HG03139 (cell line): ENCODE data around the gene PDCD10.
A peak's percentile ranks its signal among the peaks of the same experiment; 100 is the strongest.

ENCODE experiments used
- ATAC-seq: cut with Tn5 transposase; IDR thresholded peaks from one replicate; pipeline ENCODE4 v1.9.1; 2021; ENCODE audit not compliant: unreplicated experiment

PDCD10 gene

DNA sequence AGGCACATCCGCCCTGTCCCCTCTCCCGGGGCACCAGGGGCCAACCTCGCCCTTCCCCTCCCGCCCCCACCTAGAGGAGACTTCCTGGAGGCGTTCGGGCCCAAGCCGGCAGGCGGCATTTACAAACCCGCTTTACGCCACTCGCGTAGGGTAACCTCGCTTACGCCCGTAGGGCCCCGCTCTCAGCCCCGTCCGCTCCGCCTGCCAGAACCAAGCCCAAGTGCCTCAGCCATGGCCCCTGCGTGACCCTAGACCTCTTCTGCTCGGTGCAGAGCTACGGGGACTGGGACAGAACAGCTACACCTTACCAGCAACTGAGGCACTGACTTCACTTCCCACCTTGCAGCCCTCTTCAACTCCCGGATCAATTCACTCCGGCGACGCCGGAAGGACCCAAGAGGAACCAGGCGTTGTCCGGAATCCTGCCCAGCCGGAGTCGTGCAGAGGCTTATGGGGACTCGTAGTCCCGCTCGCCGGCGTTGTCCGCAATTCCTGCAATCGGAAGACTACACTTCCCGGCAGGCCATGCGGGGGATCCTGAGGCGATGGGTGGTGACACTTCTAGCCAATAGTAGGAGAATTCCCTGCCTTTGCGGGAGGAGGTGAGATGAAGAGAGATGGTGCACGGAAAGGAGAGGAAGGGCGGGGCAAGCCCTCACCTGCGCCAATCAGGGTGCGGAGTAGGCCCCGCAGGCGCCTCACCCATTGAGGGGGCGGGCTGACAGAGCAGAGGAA lies at the start of gene PDCD10:
Gene PDCD10, minus strand, starts transcription at position 395 of the 735 bp plus-strand sequence. CDS start 14,735 bp downstream, outside the sequence.
- peak; percentile 87 for ATAC-seq

DNA sequence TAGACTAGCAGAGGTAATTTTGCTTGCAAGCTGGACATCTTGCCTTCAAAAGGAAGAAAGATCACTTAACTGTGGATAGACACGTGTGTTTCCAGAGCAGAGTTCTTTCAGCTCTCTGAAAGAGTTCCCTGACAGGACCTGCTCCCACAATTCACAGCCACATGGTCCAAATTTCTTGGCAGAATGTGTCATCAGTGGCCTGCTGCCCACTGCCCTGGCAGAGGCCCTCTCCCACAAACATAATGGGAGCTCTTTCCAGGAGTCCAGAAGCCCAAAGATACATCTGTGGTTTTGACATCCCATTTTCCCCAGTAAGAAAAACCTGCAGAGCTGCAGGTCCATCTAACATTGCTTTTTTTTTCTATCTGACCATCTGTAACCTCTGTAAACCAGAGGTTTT lies 49.1 kb upstream of the PDCD10 start:
- no peak for ATAC-seq

DNA sequence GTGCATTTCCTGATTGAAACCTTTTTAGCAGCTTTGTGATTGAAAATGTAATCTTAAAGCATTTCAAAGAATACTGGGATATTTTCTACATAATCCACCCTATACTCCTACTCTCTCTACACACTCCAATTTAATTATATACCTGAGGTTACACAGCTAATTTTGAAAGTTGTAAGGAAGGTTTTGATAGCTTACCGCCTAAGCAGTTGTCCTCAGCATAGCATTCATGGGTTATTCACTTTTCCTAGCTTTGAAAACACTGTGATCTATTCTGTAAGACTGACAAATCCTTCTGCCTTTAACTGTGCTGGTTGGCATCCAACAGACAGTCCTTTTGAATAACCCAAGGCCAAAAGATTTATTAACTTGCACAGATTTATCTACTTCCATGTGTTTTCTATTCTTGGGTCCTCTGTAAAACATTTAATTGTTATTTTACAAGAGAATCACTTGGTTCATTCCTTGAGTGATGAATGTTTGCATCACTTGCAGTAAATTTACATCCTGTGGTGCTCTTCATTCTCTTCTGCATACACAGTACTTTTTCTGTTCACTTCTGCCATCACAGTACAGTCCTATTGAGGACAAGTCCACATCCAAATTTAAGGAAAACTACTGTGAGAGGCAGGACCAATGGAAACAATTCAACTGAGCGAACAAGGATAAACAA lies 45.7 kb upstream of the PDCD10 start:
- no peak for ATAC-seq

DNA sequence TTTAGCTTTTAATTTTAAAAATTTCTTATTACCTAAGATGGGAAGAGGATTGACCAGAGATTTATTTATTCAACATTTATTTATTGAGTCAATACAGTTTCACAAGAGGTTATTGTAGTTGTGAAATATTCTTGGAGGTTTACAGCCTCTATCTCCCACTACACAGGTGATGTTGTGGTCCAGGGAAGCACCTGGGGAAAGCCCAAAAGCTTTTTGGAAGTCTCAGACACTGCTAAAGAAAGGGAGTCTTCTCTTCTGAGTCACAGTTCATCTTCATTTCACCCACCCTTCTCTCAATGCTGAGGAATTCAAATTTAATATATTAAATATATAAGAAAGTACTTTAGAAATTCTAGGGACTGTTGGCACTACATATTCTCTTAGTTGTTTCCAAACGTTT lies 42.7 kb upstream of the PDCD10 start:
- ATAC-seq = no peak

DNA sequence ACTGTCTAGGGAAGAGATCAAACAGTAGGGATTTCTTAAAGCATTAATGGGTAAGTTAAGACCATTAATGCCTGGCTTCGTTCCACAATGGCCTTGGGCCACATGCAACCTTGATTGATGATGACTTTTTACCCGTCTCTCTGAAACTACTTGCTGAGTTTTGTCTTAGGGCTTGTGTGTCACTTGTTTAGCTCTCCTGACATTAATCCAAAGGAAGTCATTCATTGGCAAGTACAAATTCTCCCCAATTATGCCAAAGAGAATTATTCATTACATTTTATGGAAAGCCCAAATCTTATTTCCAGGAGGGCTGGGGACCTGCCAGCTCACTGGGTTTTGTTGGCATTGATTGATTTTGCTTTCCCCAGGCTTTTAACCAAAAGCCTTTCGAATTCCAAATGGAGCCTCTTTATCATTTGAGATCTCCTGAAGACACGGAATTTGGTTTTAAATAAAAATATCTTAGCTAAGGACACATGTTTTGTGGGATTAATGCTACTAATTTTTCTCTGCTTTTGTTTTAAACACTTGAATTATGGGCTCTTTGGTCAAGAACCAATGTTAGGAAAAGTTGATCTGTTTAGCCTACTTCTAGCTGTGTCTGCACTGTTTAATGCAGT lies 41.5 kb upstream of the PDCD10 start:
- ATAC-seq = no peak

DNA sequence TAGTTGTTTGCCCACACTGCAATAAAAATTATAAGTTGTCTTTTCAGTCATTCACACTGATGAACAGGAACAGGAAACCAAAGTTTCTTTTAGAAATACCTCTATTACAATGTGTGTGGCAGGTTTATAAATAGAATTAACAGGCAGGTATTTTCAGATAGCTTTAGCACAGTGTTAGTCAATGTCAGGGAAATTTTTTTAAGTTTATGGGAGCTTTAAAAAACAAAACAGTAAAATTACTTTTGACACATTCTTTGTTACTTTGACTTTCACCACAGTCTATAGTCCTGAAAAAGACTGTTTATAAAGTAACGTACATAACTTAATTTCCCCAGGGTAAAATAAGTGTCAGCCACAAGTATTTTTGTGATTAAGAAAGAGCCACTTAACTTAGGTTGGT lies 38.9 kb upstream of the PDCD10 start:
- ATAC-seq = peak; percentile 83

DNA sequence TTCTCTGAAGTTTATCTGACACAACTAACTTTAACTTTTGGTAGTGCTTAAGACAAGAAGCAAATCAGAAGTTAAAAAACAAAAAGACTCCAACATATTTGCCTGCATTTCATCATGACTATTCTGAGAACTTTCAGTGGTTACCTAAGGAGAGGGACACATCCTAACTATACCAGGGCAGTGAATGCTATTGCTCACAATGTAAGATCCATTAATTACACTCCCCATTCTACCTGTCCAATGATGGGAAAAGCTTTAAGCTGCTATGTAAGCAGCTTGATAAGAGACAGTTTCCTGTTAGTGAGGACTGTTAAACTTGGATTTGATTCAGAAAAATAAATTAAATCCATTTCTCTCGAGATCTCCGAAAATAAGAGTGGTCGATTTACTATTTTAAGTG lies 38.3 kb upstream of the PDCD10 start:
- ATAC-seq = peak; percentile 53

DNA sequence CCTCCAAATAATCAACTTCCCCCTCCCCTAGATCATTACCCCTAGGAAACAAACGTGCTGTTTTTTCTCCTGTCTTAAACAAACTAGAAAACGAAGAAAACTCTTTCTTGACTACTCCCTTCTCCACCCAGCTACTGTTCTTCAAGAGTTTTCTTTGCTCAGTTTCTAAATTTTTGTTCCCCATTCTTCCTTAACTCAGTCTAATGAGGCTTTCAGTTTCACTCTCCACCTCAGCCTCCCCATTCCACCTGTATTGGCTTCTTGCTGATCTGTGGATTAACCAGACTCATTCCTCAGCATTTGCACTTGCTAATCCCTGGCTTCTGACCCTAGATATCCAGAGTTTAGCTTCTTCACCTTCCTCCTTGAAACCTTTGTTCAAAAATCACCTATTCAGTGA lies 27.6 kb upstream of the PDCD10 start:
- ATAC-seq = no peak

DNA sequence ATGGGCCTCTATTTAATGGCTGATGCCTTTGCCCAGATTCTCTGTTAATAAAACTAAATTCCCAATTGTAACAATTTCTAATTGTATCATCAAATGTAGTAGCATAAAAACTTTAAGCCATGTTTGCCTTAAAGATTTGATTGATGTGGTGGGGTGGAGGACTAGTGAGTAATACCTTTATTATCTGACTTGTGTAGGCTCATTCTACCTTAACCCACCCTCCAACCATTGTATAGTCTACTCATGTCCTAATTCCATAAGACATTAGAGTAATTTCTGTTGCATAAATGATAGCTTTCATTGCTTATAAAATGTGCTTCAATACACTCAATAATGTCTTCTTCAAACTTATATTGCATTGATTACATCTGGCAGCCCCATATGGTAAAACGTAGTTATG lies 26.6 kb upstream of the PDCD10 start:
- no peak for ATAC-seq

DNA sequence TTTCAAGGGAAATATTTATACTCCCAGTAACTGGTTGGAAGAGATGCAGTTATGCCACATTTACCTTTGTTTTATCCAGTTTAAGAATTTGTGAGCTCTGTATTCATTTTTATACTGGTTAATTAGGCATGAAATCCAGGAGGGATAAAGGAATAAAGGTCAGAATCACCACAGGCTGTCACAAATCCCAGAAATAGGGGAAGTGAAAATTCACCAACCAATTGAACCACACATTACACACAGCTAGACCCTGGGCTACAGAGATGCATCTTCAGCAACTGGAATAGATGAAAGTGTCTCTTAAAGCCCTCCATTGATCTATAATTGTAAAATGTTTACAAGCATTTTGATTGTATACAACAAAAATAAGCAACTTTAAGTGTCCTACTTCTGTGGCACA lies 19.4 kb upstream of the PDCD10 start:
- ATAC-seq = no peak

DNA sequence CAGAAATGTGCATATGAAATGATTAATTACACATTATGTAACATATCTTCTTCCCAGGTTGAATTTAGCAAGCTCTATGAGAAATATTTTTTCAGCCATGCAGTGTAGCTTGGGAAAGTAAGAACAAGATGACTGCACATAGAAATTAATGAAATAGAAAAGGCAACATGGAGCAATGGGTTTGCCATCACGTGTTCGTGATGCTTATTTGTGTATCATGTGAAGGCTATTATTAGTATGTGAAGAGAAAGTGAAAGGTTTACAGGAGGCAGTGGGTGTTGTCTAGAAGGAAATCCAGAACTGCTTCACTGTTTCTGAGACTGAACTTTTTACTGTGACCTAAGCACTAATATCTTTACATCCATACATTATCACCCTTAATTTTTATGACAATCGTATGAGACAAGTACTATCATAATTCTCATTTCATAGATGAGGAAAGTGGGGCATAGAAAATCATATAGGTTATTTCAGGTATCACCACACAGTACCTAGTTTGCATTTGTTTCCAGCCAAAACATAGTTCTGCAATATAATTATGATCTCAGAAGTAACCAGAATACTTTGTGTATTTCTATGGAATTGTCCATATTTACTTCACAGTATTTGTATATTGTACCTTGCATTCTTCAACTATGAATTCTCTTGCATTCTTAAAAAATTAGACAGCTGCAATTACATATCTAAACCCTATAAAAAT lies 15.7 kb upstream of the PDCD10 start:
- peak; percentile 99 for ATAC-seq

DNA sequence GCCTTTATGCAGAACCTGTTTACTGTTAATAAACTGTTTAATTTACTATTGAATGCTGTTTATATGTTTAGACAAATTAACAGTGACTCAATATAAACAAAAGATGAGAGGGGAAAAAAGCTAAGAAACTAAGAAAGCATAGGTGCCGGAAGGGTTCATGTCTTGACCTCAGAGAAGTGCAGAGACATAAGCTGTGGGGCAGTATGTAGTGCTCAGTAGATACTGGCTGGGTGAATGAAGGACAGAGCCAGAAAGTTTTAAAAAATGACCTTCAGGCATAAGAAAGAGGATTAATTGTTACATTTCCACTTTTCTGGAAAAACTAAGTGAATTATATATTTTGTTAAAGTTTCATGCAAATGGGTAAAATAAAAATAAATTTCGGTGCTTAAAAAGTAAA lies 15.0 kb upstream of the PDCD10 start:
- no peak for ATAC-seq

DNA sequence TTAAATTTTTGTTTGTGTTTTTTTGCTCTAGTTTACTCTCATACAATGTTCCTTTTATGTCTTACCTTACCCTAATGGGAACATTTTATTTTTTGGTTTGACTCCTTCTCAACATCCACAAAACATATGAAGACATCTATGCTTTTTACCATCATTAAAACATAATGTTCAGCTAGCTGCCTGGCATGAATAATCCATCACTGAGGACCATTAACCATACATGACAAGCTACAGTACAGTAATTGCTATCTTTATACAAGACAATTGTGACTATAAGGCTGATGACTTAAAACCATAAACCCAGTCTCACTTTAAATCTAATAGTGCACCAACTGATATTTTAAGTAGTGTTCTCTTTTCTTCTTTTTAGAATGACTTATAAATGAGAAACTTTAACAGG lies 14.5 kb upstream of the PDCD10 start:
- no peak for ATAC-seq

DNA sequence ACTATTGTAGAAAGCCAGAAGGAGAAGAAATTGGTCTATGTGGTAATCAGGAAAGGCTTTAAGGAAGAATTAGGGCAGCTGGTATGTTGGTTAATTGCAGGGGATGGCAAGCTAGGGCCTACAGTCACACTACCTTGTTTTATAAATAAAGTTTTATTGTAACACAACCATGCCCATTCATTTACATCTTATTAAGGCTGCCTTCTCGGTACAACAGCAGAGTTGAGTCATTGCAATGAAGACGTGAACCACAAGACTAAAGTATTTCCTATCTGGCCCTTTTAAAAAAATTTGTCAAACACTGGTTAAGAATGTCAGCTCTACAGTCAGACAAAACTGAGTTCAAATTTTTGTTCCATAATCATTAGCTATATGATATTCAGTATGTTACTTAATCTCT lies 9.1 kb upstream of the PDCD10 start:
- ATAC-seq = no peak

DNA sequence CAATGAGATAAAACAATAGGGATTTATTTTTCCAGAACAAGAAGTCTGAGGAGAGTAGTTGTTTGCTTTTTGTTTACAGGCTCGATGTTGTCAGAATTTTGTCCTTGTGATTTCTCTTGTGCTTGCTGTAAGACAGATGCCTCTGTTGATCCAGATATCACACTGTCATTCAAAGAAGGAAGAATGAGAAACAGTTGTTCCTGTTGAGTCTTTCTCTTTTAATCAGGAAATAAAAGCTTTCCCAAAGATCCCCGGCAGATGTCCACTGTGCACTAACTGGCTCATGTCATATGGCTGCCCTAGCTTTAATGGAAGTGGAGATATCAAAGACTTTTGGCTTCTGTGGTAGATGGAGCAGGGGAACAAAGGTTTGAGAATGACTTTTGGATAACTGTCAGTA lies 7.6 kb upstream of the PDCD10 start:
- no peak for ATAC-seq

DNA sequence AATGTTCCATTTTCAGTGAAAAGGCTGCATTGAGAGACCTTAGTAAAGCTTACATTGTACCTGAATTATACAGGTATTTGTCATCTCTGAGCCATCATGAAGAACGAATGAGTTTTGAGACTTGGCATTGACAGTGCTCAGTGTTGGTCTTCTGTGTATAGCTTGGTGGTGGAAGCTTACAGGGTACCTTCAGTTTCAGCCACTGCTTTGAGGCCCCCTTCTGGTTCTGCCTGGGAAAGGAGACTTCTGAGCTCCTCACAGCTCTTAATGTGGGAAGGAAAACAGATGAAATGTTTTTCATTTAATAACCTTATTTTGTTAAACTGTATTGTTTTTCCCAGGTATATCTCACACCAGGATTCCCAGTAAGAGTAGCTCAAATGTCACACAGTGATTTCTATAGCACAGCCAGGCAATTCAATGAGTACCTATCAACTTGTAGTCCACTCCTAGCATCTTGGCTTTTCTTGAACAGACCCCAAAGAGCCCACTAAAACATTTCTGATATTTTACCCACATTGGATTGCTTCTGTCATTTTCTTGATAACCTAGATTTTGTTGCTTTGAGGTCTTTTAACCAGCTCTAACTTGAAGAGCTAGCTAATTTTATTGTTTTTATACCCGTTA lies 6.4 kb upstream of the PDCD10 start:
- peak; percentile 87 for ATAC-seq

DNA sequence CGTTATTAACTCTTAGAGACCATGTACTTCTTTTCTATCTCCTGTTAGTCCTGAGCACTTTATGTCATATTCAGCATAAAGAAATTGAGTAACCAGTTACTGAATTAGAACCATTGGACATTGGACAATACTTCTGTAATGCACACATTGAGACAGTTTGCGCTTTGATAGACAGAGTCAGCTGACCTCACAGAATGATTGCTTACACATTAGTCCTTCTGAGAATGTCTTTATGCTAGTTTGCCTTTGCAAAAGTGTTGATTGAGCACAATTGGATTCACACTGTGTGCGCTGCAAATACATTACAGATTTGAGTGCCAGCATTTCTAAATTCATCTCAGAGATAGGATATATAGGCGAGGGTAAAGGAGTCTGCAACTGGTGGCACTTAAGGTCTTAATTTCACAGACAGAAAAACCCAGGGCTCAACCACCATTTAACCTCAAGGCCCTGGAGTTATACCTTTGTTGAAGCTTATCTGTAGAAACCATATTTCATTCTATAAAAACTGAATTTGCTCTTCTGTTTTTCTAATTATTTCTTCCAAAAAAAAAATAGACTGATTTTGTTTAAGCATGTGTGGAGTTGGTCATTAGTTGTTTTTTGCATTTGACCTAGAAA lies 4.6 kb upstream of the PDCD10 start:
- ATAC-seq = no peak

DNA sequence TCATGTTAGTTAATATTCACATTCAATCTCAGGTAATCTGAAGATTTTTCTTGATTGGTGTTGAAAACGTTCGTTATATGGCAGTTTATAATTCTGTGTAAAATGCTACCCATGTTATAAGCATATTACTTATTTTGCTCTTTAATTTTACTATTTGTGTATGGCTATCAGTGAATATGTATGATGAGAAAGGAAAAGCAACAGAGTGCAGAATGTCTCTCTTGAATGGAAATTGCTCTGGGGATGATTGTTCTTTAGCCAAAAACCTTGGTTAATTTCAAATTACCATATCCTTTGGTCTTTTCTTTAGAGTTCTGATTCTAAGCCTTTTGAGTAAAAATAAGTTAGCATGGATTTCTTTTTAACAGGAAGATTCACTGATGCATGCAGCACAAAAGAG lies 3.3 kb upstream of the PDCD10 start:
- no peak for ATAC-seq

DNA sequence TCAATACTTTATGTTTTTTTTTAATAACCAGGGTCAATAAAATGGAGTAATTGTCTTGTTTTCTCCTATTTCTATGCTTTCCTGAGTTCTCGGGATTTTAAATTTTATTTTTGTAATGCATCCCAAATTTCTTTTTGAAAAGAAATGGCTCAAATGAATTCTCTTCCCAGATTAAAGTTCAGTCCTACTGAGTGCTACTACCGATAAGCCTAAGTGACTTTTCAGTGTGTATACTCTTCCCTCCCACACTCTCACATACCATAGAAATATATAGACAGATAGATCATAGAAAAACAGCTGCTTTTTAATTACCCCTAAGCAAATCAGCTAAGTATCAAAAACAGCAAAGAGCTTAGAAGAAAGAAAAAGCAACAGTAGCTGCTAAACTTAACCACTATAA lies 2.3 kb upstream of the PDCD10 start:
- ATAC-seq = no peak

DNA sequence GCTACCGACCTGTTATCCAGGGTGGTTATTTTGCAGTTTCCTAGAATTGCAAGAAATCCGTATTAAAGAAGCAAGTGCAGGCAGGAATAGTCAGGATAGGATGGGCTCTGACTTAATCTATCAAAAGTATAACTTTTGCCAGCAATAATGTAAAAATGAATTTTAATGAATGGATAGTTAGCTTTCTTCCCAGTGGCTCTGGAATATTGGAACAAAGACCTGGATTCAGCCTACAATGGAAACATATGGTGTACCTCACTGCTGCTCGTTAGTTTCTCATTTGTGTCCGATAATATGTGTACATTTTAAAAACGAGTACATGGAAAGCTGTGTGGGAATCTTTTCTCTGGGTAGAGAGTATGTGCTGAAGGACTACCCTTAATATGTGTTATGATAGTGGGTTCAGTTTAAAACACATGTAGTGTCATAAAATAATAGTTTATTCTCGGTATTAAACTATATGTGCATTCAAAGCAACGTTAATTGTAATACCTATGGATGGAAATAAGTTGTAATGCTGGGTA lies 1.6 kb upstream of the PDCD10 start:
- ATAC-seq = no peak
